A549 (cell line): Measurements from ENCODE around the gene SELENOI. TPM values are rescaled to one million over a fixed set of nuclear protein-coding genes. Genes with fewer than 3 reads are reported as not detected.

Experiments
- ATAC-seq, 2 experiments: fragments of 200-7000 bp in 1 of 2; fragments of >200 bp in 1 of 2; cut with Nextera tagmentation in 1 of 2; cut with Tn5 transposase in 1 of 2; 3 replicates each; pipeline versions ENCODE4 v1.8.0 to v1.9.1; 2018 to 2020; ENCODE audit warnings: mild to moderate bottlenecking in 1 of 2, moderate library complexity in 1 of 2
- CTCF ChIA-PET: fragments of 300-600 bp; sonication (Branson Sonifier 250); formaldehyde crosslinking; extraction: SDS; loops from one replicate; lab custom pipeline; 2021; ENCODE audit warnings: antibody characterized with exemption, inconsistent platforms; lab: Yijun Ruan, JAX
- POLR2A ChIA-PET: fragments of 350-600 bp; formaldehyde crosslinking; extraction: SDS; loops from one replicate; lab custom pipeline; 2021; ENCODE audit warnings: antibody characterized with exemption, inconsistent platforms; lab: Yijun Ruan, JAX
- DNase-seq, 2 experiments: peaks; one replicate each; pipeline versions ENCODE4 v3.0.0 to v3.0.0-alpha.2; 2011 to 2016; ENCODE audit warnings: low read depth in 1 of 2, low spot score in 1 of 2
- FAIRE-seq: peaks from 2 replicates; lab custom pipeline; 2011; peaks lifted over from hg19 to GRCh38; lab: Jason Lieb, UNC
- H3K27ac ChIP-seq, 2 experiments: fragments of >200 bp; sonication (Bioruptor Twin); formaldehyde crosslinking; 3 replicates each; pipeline ENCODE4 v1.5.1; 2016 to 2017
- H3K4me1 ChIP-seq: fragments of >200 bp; sonication (Bioruptor Twin); formaldehyde crosslinking; 3 replicates; pipeline ENCODE4 v1.6.1; 2016
- H3K4me2 ChIP-seq: fragments of >200 bp; sonication (Bioruptor Twin); formaldehyde crosslinking; 3 replicates; pipeline ENCODE4 v1.6.1; 2016
- H3K4me3 ChIP-seq: fragments of >200 bp; sonication (Bioruptor Twin); formaldehyde crosslinking; 3 replicates; pipeline ENCODE4 v1.5.1; 2016
- H3K9me3 ChIP-seq: fragments of >200 bp; sonication (Bioruptor Twin); formaldehyde crosslinking; 3 replicates; pipeline ENCODE4 v1.6.1; 2016
- BHLHE40 ChIP-seq: IDR thresholded peaks from 2 replicates; pipeline ENCODE4 v1.6.1; 2012; ENCODE audit warnings: low read depth, low read length, inconsistent platforms
- CEBPB ChIP-seq, 2 experiments: fragments of >200 bp in 1 of 2; sonication (Bioruptor Twin) in 1 of 2; formaldehyde crosslinking in 1 of 2; IDR thresholded peaks; 2 replicates each; pipeline ENCODE4 v1.6.1; 2012 to 2016
- CHD4 ChIP-seq: fragments of 200-600 bp; sonication (generic); IDR thresholded peaks from 2 replicates; pipeline ENCODE4 v1.6.1; 2016; ENCODE audit warnings: antibody characterized with exemption, mild to moderate bottlenecking, borderline replicate concordance
- E2F6 ChIP-seq: IDR thresholded peaks from 2 replicates; pipeline ENCODE4 v1.6.1; 2012; ENCODE audit warnings: low read depth, borderline replicate concordance
- EHF ChIP-seq: fragments of 250-450 bp; sonication (Bioruptor Pico); IDR thresholded peaks from 2 replicates; pipeline ENCODE4 v1.5.0; 2020; ENCODE audit warnings: mild to moderate bottlenecking
- EHMT2 ChIP-seq: fragments of 200-600 bp; sonication (generic); IDR thresholded peaks from 2 replicates; pipeline ENCODE4 v1.6.1; 2016; ENCODE audit warnings: antibody characterized with exemption, low read depth, mild to moderate bottlenecking, moderate library complexity
- FOSB ChIP-seq: fragments of 250-450 bp; sonication (Bioruptor Pico); IDR thresholded peaks from 2 replicates; pipeline ENCODE4 v1.5.0; 2020; ENCODE audit warnings: mild to moderate bottlenecking, moderate library complexity
- FOSL2 ChIP-seq, 2 experiments: fragments of 450-650 bp in 1 of 2; fragments of >200 bp in 1 of 2; sonication (Bioruptor Twin) in 1 of 2; formaldehyde crosslinking; IDR thresholded peaks; 2 replicates each; pipeline versions ENCODE4 v1.5.0 to v1.6.1; 2016 to 2020; ENCODE audit warnings: mild to moderate bottlenecking in 1 of 2, moderate library complexity in 1 of 2
- FOXS1 ChIP-seq: fragments of 250-450 bp; sonication (Bioruptor Pico); IDR thresholded peaks from 2 replicates; pipeline ENCODE4 v1.5.0; 2020; ENCODE audit warnings: mild to moderate bottlenecking, moderate library complexity
- HDAC2 ChIP-seq: fragments of 200-600 bp; sonication (generic); IDR thresholded peaks from 2 replicates; pipeline ENCODE4 v1.6.1; 2016
- HOXB13 ChIP-seq: fragments of 250-450 bp; sonication (Bioruptor Pico); IDR thresholded peaks from 2 replicates; pipeline ENCODE4 v1.5.0; 2020; ENCODE audit warnings: low read depth, mild to moderate bottlenecking, moderate library complexity
- JUN ChIP-seq, 2 experiments: fragments of >200 bp; sonication (Bioruptor Twin); formaldehyde crosslinking; IDR thresholded peaks; 2 replicates in 1 of 2; 3 replicates in 1 of 2; pipeline ENCODE4 v1.6.1; 2016 to 2017
- KDM1A ChIP-seq: fragments of 200-600 bp; sonication (generic); IDR thresholded peaks from 2 replicates; pipeline ENCODE4 v1.6.1; 2016; ENCODE audit warnings: low read depth, mild to moderate bottlenecking
- MAFK ChIP-seq: fragments of 450-650 bp; IDR thresholded peaks from 2 replicates; pipeline ENCODE4 v1.6.1; 2014; ENCODE audit not compliant: partially characterized antibody
- MYC ChIP-seq: IDR thresholded peaks from 2 replicates; pipeline ENCODE4 v1.6.1; 2012; ENCODE audit warnings: mild to moderate bottlenecking, inconsistent platforms, low read length, improper control_type of control experiment, borderline replicate concordance
- RARB ChIP-seq: fragments of 250-450 bp; sonication (Bioruptor Pico); IDR thresholded peaks from 2 replicates; pipeline ENCODE4 v1.8.0; 2021; ENCODE audit warnings: mild to moderate bottlenecking, moderate library complexity
- RCOR1 ChIP-seq: fragments of 150-350 bp; IDR thresholded peaks from 2 replicates; pipeline ENCODE4 v1.6.1; 2014; ENCODE audit warnings: antibody characterized with exemption, low read length, low read depth
- SMC3 ChIP-seq: fragments of >200 bp; sonication (Bioruptor Twin); formaldehyde crosslinking; IDR thresholded peaks from 3 replicates; pipeline ENCODE4 v1.6.1; 2018; ENCODE audit warnings: inconsistent platforms
- SREBF2 ChIP-seq: fragments of 450-650 bp; IDR thresholded peaks from 2 replicates; pipeline ENCODE4 v1.6.1; 2014; ENCODE audit warnings: mild to moderate bottlenecking, moderate library complexity
- WGBS: methylation state at CpG from one replicate; pipeline ENCODE4 v1.1.6; 2017; ENCODE audit errors: missing lambda C conversion rate; 5-methylcytosine and 5-hydroxymethylcytosine counted together
- polyA plus RNA-seq, 4 experiments: library from polyadenylated mRNA; depleted of rRNA in 3 of 4; stranded (reverse); fragments of >200 nt; fragmentation: RNase III in 1 of 4; extraction: RNeasy Plus Mini Kit Qiagen cat#74134 plus additional on column Dnase treatment in 1 of 4; gene quantifications; 2 replicates in 3 of 4; 3 replicates in 1 of 4; pipeline ENCODE4 v1.2.3, GENCODE V29; 2011 to 2017
- TF ChIP-seq, protein P1 (sequence below): IDR thresholded peaks from 2 replicates; pipeline ENCODE4 v1.6.1; 2012
- TF ChIP-seq, protein P2 (sequence below): fragments of 200-600 bp; sonication (generic); IDR thresholded peaks from 2 replicates; pipeline ENCODE4 v1.6.1; 2016; ENCODE audit warnings: antibody characterized with exemption, mild to moderate bottlenecking, moderate library complexity
- TF ChIP-seq, protein P3 (sequence below): fragments of >200 bp; sonication (Bioruptor Twin); formaldehyde crosslinking; IDR thresholded peaks from 3 replicates; pipeline ENCODE4 v1.5.1; 2016
- TF ChIP-seq, protein P4 (sequence below): fragments of >200 bp; sonication (Bioruptor Twin); formaldehyde crosslinking; IDR thresholded peaks from 2 replicates; pipeline ENCODE4 v1.6.1; 2016
- TF ChIP-seq, protein P5 (sequence below): fragments of 450-650 bp; IDR thresholded peaks from 2 replicates; pipeline ENCODE4 v1.6.1; 2014; ENCODE audit warnings: antibody characterized with exemption

SELENOI gene
- polyA plus RNA-seq, 2 of the 4 experiments (the other 2 are of a cell fraction): 18.2 to 38.7 TPM

GRCh38 chr2:26401739-26402541 is 56.0 kb downstream of the SELENOI start, which contains the start of gene DRC1 (continued):
- TF ChIP-seq, protein P1, sequence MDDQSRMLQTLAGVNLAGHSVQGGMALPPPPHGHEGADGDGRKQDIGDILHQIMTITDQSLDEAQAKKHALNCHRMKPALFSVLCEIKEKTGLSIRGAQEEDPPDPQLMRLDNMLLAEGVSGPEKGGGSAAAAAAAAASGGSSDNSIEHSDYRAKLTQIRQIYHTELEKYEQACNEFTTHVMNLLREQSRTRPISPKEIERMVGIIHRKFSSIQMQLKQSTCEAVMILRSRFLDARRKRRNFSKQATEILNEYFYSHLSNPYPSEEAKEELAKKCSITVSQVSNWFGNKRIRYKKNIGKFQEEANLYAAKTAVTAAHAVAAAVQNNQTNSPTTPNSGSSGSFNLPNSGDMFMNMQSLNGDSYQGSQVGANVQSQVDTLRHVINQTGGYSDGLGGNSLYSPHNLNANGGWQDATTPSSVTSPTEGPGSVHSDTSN: no peak
- TF ChIP-seq EHF (CRISPR knock-in tag) (no peak), E2F6 (peak; percentile 90), BHLHE40 (no peak), FOSB (CRISPR knock-in tag) (no peak)

DNA sequence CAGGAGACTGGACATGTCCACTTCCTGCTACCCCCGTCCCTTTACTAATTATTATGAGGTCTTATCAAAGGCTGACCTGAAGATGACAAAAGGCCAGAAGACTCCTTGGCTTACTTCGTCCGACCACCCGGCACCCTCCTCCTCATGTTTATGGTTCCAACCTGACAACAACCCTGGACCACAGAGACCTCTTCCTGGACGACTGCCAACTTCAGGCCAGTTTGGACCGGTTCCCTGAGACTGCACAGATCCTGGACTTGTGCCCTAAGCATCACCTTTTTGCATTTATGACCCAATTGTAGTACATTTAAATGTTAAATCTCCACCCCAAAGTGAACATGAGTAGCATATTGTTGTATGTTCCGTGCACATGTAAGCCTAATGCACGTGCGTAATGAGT is 61.6 kb downstream of the SELENOI start:
- H3K9me3 ChIP-seq: no peaks in the 10 kb centered on the region
- ChIA-PET POLR2A (no interaction called here), CTCF (interaction anchor here (0.8 kb wide), 1 partner anchor 95 kb away, joined by 3 read pairs; no protein-coding TSS in a partner anchor)
- H3K4me2 ChIP-seq: no peak overlapping the region
- no peak for FAIRE-seq
- no peak for DNase-seq
- 83% methylated on average over 9 of the region's 9 CpGs for WGBS
- peaks cover 11% of the 10 kb centered on the region; the same call in 2 of the 3 replicates for H3K4me1 ChIP-seq
- no peak overlapping the region for H3K27ac ChIP-seq
- no peak overlapping the region for H3K4me3 ChIP-seq
- TF ChIP-seq SREBF2: no peak
- TF ChIP-seq MYC: no peak
- TF ChIP-seq, protein P2, sequence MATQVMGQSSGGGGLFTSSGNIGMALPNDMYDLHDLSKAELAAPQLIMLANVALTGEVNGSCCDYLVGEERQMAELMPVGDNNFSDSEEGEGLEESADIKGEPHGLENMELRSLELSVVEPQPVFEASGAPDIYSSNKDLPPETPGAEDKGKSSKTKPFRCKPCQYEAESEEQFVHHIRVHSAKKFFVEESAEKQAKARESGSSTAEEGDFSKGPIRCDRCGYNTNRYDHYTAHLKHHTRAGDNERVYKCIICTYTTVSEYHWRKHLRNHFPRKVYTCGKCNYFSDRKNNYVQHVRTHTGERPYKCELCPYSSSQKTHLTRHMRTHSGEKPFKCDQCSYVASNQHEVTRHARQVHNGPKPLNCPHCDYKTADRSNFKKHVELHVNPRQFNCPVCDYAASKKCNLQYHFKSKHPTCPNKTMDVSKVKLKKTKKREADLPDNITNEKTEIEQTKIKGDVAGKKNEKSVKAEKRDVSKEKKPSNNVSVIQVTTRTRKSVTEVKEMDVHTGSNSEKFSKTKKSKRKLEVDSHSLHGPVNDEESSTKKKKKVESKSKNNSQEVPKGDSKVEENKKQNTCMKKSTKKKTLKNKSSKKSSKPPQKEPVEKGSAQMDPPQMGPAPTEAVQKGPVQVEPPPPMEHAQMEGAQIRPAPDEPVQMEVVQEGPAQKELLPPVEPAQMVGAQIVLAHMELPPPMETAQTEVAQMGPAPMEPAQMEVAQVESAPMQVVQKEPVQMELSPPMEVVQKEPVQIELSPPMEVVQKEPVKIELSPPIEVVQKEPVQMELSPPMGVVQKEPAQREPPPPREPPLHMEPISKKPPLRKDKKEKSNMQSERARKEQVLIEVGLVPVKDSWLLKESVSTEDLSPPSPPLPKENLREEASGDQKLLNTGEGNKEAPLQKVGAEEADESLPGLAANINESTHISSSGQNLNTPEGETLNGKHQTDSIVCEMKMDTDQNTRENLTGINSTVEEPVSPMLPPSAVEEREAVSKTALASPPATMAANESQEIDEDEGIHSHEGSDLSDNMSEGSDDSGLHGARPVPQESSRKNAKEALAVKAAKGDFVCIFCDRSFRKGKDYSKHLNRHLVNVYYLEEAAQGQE: no peak
- no peak for TF ChIP-seq FOSL2 (IDR thresholded peaks at IDR 0.05)
- TF ChIP-seq FOSL2 (CRISPR knock-in tag; IDR thresholded peaks at IDR 0.05): no peak
- TF ChIP-seq KDM1A: no peak
- TF ChIP-seq HDAC2: no peak
- no peak for TF ChIP-seq HOXB13 (CRISPR knock-in tag)
- TF ChIP-seq, protein P3, sequence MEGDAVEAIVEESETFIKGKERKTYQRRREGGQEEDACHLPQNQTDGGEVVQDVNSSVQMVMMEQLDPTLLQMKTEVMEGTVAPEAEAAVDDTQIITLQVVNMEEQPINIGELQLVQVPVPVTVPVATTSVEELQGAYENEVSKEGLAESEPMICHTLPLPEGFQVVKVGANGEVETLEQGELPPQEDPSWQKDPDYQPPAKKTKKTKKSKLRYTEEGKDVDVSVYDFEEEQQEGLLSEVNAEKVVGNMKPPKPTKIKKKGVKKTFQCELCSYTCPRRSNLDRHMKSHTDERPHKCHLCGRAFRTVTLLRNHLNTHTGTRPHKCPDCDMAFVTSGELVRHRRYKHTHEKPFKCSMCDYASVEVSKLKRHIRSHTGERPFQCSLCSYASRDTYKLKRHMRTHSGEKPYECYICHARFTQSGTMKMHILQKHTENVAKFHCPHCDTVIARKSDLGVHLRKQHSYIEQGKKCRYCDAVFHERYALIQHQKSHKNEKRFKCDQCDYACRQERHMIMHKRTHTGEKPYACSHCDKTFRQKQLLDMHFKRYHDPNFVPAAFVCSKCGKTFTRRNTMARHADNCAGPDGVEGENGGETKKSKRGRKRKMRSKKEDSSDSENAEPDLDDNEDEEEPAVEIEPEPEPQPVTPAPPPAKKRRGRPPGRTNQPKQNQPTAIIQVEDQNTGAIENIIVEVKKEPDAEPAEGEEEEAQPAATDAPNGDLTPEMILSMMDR: no peak
- no peak for TF ChIP-seq EHMT2
- no peak for TF ChIP-seq CHD4
- TF ChIP-seq, protein P4, sequence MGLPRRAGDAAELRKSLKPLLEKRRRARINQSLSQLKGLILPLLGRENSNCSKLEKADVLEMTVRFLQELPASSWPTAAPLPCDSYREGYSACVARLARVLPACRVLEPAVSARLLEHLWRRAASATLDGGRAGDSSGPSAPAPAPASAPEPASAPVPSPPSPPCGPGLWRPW: no peak
- TF ChIP-seq CEBPB (IDR thresholded peaks at IDR 0.05): no peak
- TF ChIP-seq, protein P5, sequence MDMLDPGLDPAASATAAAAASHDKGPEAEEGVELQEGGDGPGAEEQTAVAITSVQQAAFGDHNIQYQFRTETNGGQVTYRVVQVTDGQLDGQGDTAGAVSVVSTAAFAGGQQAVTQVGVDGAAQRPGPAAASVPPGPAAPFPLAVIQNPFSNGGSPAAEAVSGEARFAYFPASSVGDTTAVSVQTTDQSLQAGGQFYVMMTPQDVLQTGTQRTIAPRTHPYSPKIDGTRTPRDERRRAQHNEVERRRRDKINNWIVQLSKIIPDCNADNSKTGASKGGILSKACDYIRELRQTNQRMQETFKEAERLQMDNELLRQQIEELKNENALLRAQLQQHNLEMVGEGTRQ: no peak
- TF ChIP-seq RARB (CRISPR knock-in tag): no peak
- TF ChIP-seq SMC3: no peak
- no peak for TF ChIP-seq FOXS1
- TF ChIP-seq RCOR1: no peak
- TF ChIP-seq FOSB (CRISPR knock-in tag): no peak
- no peak for TF ChIP-seq MAFK
- no peak for TF ChIP-seq JUN (IDR thresholded peaks at IDR 0.05)
- no peak for ATAC-seq
